ENCODE measurements around the gene UPK1A.

GRCh38 chr19:35648017-35648961 is 18.0 kb upstream of the UPK1A start, which contains the start of gene COX6B1:
- peak; percentile 98 for TF ChIP-seq PKNOX1 (IDR thresholded peaks at IDR 0.05)
- no peak for TF ChIP-seq FOXK2 (IDR thresholded peaks at IDR 0.05)
- TF ChIP-seq SP1 (IDR thresholded peaks at IDR 0.05), result no peak
- TF ChIP-seq HDGF (IDR thresholded peaks at IDR 0.05; ENCODE audit: borderline replicate concordance), result no peak
- no peak for TF ChIP-seq ZNF384 (IDR thresholded peaks at IDR 0.05)
- TF ChIP-seq SUZ12 (IDR thresholded peaks at IDR 0.05), result no peak
- no peak for TF ChIP-seq NFRKB (IDR thresholded peaks at IDR 0.05)
- no peak for TF ChIP-seq CTBP1 (IDR thresholded peaks at IDR 0.05; ENCODE audit: borderline replicate concordance)
